Subcutaneous adipose tissue (tissue), 4 donors: Measurements from ENCODE around the gene RNF34. TPM values are rescaled to one million over a fixed set of nuclear protein-coding genes. Genes with fewer than 3 reads are reported as not detected.

ENCODE experiments used
- total RNA-seq, 4 donors: library from RNA; depleted of rRNA; stranded (reverse); fragments of >200 nt; gene quantifications; one replicate each; pipeline ENCODE4 v1.1.0, GENCODE V29; 2016
- TF ChIP-seq, protein P1 (sequence below): fragments of 450-650 bp; IDR thresholded peaks from one replicate; pipeline ENCODE4 v1.5.1; 2016; ENCODE audit warnings: low read depth, mild to moderate bottlenecking, control low read depth, antibody characterized with exemption, moderate library complexity

Gene RNF34
- total RNA-seq, 4 donors from 2014 or later: 28.7 to 37.2 (median 35.5) TPM

- TF ChIP-seq, protein P1, sequence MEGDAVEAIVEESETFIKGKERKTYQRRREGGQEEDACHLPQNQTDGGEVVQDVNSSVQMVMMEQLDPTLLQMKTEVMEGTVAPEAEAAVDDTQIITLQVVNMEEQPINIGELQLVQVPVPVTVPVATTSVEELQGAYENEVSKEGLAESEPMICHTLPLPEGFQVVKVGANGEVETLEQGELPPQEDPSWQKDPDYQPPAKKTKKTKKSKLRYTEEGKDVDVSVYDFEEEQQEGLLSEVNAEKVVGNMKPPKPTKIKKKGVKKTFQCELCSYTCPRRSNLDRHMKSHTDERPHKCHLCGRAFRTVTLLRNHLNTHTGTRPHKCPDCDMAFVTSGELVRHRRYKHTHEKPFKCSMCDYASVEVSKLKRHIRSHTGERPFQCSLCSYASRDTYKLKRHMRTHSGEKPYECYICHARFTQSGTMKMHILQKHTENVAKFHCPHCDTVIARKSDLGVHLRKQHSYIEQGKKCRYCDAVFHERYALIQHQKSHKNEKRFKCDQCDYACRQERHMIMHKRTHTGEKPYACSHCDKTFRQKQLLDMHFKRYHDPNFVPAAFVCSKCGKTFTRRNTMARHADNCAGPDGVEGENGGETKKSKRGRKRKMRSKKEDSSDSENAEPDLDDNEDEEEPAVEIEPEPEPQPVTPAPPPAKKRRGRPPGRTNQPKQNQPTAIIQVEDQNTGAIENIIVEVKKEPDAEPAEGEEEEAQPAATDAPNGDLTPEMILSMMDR: no peak
Measured at GRCh38 chr12:121442028-121442948, 42.4 kb downstream of the RNF34 start.

DNA sequence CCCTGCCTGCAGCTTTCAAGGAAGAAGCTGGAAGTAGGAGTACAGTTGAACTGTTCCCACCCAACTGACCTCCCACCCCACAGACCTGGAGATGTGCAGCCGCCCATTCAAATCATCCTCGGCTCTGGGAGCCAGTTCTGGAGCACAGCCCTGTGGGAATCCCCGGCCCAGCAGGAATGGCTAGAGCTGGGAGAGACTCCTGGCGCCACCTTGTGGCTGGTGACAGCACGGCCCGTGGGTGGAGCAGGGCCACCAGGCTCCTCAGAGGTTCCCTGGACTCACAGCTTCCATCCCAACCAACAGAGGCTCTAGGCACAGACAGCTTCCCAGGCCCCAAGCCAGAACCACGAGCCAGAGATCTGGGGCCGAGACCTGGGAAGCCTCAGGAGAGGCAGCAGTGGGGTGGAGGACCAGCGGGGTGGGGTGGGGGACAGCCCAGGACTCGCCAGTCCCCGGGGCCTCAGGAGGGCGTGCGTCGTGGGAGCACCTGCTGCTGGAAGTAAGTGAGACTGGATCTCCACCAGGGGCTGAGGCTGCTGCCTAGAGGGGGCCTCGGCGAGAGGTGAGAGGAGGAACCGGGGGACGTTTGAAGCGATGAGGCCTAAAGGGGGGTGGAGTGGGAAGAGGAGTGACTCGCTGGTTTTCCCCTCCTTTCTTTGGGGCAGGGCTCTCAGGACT lies 43.4 kb downstream of the RNF34 start:
- TF ChIP-seq, protein P1: no peak

DNA sequence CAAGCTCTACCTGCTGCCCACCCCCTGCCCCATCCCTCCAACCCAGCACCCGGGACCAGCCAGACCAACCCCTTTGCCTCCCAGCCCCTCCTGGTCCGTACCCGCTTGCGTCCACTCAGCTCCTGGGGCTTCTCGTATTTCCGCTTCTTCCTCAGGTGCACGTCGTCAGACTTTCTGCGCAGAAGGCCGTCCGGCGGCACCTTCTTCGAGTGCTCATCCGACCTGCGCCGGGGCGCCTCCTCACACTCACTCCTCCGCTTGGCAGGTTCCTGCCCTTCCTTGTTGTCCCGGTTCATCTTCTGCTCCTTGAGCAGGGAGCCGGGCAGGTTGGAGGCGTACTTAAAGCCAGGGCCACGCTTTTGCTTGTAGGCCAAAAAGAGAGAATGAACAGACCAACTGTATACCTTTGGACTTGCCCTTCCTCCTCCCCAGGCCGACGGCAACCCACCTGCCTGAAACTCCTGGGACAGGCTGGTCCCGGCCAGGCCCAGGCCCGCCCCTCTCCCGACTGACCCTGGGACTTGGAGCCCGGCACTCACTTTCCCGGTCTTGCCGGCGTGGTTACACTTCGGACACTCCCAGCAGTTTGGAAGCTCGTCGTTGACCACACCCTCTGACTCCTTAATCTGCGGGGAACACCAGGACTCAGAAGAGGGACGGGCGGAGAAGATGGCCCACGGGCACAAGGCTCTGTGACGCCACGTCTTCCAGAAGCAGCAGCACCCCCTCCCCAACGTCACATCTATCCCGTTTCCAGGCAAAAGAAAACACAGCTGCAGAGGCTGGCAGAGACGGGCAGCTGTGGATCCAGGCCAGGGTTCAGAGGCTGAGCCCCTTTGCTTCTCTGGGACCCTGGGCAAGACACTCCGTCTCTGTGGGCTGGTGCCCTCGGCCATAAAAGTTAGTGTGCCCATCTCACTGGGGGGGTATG lies 44.3 kb downstream of the RNF34 start:
- TF ChIP-seq, protein P1: no peak

GRCh38 chr12:121444842-121445202 lies 44.9 kb downstream of the RNF34 start:
- TF ChIP-seq, protein P1: no peak

DNA sequence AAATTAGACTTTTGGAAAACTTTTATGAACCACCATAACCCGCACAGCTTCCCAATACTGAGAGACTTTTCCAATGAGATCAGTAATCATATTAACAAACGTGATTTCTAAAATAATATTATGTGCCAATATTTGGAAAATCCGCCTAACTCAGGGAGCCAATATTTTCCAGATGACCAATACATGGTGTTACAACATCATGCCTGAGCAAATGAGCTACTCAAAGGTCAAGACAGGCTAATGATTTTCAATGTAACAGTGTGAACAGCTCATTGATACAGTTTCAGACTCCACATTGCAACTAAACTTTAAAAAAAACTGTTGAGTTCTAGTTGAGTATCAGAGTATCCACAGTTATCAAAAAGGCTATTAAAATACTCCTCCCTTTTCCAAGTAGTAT lies 46.8 kb downstream of the RNF34 start:
- TF ChIP-seq, protein P1: no peak

- TF ChIP-seq, protein P1: no peak
Measured at GRCh38 chr12:121448771-121449315, 48.9 kb downstream of the RNF34 start.
